Measurements from ENCODE around the gene EXOC6B.

DNA sequence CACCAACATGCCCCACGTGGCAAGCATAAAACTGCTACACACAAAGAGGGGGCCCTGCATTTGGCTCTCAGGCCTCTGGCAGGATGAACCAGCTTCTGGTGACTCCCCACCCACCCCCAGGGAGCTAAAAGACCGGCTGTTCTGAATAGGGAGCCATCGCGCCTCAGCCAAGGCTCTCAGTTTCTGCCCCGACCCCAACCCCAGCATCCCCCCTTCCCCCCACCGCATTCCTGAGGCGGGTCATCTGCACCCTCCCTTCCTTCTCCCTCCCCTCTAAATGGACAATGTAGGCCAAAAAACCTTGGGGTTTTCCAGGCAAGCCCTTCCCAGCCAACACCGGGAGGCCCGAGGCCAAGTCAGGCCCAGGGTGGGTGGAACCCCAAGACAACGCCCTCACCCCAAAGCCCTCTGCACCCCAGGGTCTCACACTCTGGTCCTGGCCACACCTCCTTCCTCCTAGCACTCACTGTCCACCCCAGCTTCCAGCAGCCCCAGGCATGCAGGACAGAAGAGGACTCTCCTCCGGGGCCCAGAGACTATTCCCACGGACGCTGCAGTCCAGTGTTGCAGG, 683.9 kb downstream of the EXOC6B start:
- TF ChIP-seq CTCF (conservative IDR thresholded peaks at IDR 0.05; ENCODE audit: low read length) (no peak), EZH2phosphoT487 (IDR thresholded peaks at IDR 0.05; ENCODE audit: borderline replicate concordance) (no peak)
